ENCODE data around the gene ARID4A.
"Not testable (repeated sequence)": the region's sequence is repeated elsewhere in the genome, so short reads cannot be mapped to it uniquely, and the experiment has no call there.

ARID4A gene, protein sequence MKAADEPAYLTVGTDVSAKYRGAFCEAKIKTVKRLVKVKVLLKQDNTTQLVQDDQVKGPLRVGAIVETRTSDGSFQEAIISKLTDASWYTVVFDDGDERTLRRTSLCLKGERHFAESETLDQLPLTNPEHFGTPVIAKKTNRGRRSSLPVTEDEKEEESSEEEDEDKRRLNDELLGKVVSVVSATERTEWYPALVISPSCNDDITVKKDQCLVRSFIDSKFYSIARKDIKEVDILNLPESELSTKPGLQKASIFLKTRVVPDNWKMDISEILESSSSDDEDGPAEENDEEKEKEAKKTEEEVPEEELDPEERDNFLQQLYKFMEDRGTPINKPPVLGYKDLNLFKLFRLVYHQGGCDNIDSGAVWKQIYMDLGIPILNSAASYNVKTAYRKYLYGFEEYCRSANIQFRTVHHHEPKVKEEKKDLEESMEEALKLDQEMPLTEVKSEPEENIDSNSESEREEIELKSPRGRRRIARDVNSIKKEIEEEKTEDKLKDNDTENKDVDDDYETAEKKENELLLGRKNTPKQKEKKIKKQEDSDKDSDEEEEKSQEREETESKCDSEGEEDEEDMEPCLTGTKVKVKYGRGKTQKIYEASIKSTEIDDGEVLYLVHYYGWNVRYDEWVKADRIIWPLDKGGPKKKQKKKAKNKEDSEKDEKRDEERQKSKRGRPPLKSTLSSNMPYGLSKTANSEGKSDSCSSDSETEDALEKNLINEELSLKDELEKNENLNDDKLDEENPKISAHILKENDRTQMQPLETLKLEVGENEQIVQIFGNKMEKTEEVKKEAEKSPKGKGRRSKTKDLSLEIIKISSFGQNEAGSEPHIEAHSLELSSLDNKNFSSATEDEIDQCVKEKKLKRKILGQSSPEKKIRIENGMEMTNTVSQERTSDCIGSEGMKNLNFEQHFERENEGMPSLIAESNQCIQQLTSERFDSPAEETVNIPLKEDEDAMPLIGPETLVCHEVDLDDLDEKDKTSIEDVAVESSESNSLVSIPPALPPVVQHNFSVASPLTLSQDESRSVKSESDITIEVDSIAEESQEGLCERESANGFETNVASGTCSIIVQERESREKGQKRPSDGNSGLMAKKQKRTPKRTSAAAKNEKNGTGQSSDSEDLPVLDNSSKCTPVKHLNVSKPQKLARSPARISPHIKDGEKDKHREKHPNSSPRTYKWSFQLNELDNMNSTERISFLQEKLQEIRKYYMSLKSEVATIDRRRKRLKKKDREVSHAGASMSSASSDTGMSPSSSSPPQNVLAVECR

GRCh38 chr14:58298477-58299400 lies at the start of gene ARID4A:
Gene ARID4A, plus strand, starts transcription at chr14:58298555. Its CDS starts 1,300 bp downstream, at chr14:58299855.
- peak; percentile 80 to 83 for DNase-seq

- no peak for DNase-seq
Observed at GRCh38 chr14:58249611-58250010, 48.7 kb upstream of the ARID4A start.

- no peak for DNase-seq
Observed at GRCh38 chr14:58258156-58258555, 40.2 kb upstream of the ARID4A start.

DNA sequence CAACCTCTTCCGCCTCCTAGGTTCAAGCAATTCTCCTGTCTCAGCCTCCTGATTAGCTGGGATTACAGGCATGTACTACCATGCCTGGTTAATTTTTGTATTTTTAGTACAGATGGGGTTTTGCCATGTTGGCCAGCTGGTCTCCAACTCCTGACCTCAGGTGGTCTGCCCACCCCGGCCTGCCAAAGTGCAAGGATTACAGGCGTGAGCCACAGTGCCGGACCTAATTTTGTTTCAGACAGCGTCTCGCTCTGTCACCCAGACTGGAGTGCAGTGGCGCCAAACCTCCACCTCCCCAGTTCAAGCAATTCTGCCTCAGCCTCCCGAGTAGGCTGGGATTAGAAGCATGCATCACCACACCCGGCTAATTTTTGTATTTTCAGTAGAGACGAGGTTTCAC lies 36.4 kb upstream of the ARID4A start:
- DNase-seq: not testable (repeated sequence)

GRCh38 chr14:58265401-58265800 lies 33.0 kb upstream of the ARID4A start:
- DNase-seq: no peak

- DNase-seq: no peak
Observed at GRCh38 chr14:58270628-58271027, 27.7 kb upstream of the ARID4A start.

DNA sequence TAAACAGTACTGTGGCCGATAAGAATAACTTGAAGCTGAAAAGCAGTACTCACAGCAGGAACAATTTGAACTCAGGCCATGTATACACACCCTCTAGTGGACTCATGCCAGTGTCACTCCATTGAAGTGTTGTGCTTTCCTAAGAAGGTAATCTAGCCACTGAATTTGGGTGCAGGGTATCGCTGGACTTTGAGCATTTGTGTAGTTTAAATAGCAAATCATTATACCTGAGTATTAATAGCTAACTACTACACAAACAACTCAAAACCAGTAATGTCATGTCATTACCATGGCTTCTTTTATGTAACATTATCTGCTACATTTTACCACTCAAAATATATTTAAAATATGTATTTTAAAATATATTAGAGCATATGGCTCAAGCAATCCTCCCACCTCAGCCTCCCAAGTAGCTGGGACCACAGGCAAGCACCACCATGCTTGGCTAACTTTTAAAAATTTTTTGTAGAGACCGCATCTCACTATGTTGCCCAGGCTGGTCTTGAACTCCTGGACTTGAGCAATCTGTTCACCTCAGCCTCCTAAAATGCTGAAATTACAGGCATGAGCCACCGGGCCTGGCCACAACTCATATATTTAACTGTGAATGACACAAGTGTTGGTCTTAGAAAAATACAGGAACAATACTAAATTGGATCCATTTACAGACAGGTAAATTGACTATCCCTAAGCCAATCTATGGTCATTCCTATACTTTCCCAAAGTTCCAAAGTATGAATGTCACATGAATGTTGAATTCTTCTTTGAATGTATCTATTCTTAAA lies 25.6 kb upstream of the ARID4A start:
- DNase-seq: no peak

GRCh38 chr14:58274881-58275280 lies 23.5 kb upstream of the ARID4A start:
- DNase-seq: no peak

GRCh38 chr14:58275527-58276190 lies 22.7 kb upstream of the ARID4A start:
- no peak for DNase-seq

DNA sequence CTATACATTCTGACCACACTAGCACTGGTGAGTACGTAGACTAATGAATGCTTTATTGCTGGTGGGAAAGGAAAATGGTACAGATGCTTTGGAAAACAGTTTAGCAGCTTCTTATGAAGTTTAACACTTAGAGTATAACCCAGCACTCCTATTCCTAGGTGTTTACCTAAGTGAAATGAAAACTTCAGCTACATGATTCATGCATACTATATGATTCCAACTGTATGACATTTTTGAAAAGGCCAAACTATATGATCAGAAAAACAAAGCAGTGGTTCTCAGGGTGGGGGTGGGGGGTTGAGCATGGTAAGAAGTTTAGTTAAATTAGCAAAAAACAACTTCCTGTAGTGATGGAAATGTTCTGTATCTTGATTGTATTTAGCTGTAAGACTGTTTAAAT lies 22.1 kb upstream of the ARID4A start:
- no peak for DNase-seq

DNA sequence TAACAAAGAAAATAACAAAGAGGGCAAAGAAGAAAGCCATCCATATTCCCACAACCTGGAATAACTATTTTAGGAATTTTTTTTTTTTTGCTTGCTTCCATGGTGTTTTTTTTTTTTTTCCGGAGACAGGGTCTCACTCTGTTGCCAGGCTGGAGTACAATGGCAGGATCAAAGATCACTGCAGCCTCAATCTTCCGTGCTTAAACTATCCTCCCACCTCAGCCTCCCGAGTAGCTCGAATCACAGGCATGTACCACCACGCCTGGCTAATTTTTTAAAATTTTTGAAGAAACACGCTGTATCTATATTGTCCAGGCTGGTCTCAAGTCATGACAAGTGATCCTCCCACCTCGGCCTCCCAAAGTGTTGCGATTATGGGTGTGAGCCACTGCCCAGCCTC lies 20.2 kb upstream of the ARID4A start:
- no peak for DNase-seq

- DNase-seq: peak in 1 of 2 experiments; percentile 43
Observed at GRCh38 chr14:58280954-58281787, 17.2 kb upstream of the ARID4A start.

GRCh38 chr14:58281969-58282368 lies 16.4 kb upstream of the ARID4A start:
- no peak for DNase-seq

DNA sequence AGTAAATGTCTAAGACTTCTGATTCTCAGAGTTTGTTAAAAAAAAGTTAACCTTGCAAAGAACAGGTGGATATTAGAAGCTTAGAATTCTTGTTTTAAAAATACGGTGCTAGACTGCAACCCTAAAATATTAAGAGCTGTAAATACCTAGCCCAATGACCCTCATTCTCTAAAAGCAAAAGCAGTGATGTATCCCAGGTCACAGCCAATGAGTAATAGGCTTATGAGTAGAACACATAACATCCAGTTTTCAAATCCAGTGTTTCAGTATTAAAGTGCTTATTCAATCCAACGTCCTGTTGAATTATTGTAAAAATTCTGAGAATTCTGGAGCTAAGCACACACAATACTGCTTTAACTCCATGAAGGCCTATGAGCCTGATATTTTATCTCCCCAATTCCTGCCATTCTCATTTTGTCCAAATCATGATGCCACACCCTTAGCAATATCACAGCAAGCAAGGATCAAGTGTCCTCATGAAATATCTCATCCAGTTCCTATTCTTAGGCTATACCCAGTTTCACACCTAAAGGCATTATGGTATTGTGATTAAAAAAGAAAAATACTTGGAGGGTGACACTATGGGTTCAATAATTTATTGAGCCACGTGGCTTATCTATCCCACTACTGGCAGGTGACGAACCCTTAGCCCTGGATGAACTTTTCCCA lies 15.3 kb upstream of the ARID4A start:
- DNase-seq: no peak

DNA sequence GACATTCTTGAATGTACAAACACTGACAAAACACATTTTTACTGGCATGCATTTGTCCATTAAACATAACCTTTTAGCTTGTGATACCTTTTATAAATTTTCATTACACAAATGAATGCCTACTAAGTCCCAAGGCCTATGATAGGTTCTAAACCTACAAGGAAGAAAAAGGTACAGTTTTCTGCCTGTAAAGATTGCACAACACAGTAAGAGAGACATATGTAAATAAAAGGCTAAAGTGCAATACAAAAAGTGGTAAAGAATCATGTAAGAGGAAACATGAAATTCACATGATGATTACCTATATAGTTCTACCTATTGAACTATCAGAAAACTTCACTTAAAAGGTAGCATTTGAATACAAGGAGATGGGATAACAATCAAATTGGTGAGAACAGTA lies 14.6 kb upstream of the ARID4A start:
- DNase-seq: no peak

- DNase-seq: no peak
Observed at GRCh38 chr14:58285132-58285531, 13.2 kb upstream of the ARID4A start.

GRCh38 chr14:58287607-58288042 lies 10.7 kb upstream of the ARID4A start:
- no peak for DNase-seq

DNA sequence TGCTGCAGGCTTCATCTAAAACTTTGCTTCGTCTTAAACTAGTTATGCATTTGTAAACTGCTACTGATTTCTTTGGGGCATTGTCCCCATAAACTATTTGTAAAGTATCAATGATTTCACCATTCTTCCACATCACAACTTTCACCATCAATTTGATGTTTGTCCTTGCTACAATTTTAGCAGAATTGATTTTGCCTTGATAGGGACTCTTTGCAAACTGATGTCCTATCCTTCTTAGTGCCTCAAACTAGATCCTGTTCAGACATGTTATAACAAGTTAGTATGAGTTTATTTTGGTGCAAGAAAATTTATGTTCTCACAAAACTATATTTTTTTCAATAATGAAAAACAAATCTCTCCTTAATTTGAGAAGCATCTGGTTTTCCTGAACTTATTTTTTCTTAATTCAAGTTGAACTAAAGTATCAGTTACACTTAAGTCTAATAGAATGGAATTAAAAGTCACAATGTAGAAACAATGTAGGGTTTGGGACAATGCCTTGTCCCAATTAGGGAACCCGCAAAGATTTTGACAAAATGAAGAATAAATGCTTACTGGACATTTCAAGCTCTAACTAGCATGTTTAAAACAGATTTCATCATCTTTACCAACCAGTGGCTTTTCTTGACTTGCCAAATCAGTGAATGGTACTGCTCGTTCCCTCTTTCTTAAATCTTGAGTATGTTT lies 10.1 kb upstream of the ARID4A start:
- no peak for DNase-seq

Measured in activated T-cell treated with anti-CD3 and anti-CD28 coated beads, Interleukin-2, amount 50 U/mL, for 48 hours (primary cell).